GM18508 (cell line): Measurements from ENCODE around the gene DTWD1.
"Not testable (repeated sequence)": the region's sequence is repeated elsewhere in the genome, so short reads cannot be mapped to it uniquely, and the experiment has no call there.

ENCODE experiments used
- ATAC-seq: cut with Tn5 transposase; IDR thresholded peaks from one replicate; pipeline ENCODE4 v1.9.1; 2021; ENCODE audit warnings: moderate number of reproducible peaks; ENCODE audit not compliant: insufficient read depth, unreplicated experiment

Gene DTWD1, protein sequence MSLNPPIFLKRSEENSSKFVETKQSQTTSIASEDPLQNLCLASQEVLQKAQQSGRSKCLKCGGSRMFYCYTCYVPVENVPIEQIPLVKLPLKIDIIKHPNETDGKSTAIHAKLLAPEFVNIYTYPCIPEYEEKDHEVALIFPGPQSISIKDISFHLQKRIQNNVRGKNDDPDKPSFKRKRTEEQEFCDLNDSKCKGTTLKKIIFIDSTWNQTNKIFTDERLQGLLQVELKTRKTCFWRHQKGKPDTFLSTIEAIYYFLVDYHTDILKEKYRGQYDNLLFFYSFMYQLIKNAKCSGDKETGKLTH

DNA sequence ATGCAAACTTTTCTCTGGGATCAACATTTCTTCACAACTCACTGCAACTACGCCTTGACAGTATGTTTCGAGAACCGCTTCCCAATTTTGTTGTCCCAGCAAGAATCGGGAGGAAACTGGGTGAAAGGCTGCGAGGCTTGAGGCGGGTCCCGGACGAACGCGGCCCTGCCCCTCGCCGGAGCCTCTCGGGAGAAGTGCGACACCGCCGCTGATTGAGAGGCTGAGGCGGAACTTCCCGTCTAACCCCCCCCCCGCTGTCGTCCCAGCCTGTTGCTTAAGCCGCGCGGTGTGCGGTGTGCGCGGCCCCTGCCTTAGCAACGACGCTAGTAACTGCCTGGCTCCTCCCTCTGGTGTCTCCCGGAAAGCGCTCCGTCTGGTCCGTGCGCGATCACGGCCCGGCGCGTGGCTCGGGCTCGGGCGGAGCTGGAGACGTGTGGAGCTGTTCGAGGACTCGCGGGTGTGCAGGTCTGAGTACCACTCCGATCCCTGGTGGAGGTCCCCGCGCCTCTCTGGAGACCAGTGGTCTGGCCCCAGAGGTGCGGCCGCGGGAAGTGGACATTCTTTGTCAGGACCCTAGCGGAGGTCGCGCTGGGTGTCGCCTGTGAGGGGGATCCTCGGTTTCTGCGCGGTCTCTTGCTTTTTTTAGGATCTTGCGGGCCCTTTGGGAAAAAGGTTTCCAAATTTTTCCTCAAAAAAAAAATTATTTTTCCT, at the start of gene DTWD1, which contains the start of gene FAM227B:
TSS of gene DTWD1 (plus strand) at position 391 of the 711 bp plus-strand sequence. CDS start 4,120 bp downstream, outside the sequence.
TSS of gene FAM227B (minus strand) at position 161 of the 711 bp plus-strand sequence. CDS start 5,647 bp downstream, outside the sequence.
- ATAC-seq, result peak; percentile 98

- no peak for ATAC-seq
Measured at GRCh38 chr15:49573421-49573820, 47.4 kb upstream of the DTWD1 start.

GRCh38 chr15:49589030-49589429, 31.8 kb upstream of the DTWD1 start:
- ATAC-seq, result no peak

DNA sequence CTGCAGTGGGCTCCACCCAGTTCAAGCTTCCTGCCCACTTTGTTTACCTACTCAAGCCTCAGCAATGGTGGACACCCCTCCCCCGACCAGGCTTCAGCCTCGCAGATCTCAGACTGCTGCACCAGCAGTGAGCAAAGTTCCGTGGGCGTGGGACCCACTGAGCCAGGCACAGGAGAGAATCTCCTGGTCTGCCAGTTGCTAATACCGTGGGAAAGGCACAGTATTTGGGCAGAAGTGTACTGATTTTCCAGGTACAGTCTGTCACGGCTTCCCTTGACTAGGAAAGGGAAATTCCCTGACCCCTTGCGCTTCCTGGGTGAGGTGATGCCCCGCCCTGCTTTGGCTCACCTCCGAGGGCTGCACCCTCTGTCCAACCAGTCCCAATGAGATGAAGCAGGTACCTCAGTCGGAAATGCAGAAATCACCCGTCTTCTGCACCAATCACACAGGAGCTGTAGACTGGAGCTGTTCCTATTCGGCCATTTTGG, 28.0 kb upstream of the DTWD1 start:
- not testable (repeated sequence) for ATAC-seq

DNA sequence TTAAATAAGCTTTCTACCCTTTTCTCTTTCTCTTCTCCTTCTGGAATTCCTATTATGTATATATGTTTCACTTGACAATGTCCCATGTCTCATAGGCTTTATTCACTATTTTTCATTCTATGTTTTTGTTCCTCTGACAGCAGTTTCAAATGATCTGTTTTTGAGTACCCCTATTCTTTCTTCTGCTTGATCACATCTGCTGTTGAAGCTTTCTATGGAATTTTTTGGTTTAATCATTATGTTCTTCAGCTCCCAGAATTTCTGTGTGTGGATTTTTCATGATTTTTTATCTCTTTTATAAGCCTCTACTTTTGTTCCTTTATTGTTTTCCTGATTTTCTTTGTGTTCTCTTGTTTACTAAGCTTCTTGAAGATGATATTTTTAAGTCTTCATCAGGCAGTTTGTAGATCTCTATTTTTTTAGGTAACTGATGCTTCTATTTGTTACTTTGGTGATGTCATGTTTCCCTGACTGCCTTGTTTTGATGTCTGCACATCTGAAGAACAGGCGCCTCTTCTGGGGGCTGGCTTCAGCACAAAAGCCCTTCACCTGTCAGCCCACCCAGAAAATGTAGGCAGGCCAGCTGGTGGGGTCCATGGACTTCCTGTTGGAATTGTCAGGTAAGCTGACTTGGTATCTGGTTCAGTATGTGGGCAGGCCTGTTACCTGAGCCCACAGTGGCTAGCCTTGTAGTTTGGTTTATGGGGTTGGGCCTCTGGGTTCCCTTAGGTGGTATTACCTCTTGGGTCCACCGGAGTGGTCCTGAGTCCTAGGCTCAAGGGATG, 16.0 kb upstream of the DTWD1 start:
- ATAC-seq, result no peak

GRCh38 chr15:49605588-49605987, 15.3 kb upstream of the DTWD1 start:
- no peak for ATAC-seq

DNA sequence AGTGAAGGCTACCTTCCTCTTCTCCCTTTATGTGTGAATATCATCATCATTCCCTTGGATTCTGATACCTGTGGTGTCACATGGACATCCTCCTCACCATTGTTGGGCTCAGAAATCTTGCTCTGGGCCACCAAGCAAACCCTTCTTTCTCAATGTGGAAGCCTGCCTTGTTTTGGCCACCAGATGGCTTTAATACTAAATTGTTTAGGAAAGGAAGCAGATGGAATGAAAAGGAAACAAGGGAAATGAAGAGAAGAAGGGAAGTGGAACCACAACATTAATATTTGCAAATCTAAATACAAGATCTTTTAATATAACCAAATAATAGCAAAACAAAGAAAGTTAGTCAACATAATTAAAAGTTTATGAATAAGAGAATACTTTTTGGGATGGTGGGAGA, 14.3 kb upstream of the DTWD1 start:
- ATAC-seq, result no peak

DNA sequence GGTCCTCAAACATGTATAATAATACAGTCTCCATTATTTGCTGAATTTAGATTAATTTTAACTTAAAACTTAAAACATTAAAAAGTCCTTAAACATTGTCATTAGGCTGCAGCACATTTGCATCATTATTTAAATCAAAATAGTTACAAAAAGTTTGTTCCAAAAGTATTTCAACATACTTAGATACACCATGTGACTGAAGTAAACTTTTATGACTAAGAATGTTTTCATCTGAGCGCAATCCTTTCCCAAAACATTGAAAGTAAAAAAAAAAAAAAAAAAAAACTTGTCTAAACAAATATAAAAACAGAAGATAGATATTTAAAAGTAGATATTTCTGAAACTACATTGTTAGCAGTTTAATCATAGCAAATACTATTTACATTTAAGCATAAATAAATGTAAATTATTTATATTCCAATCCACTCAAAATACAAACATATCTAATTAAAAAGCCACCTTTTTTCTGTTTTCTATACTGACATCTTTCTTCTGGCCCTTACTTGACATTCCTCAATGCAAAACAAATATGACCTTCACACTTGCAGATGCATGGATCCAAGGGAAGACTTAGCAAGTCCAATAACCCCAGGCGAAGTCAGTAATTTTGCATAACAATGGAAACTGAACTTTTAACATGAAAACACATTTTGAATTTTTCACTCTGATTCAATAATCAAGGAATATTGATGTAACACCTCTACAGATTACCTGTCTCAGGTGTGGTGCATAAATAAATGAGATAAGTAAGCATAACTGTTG, 10.5 kb upstream of the DTWD1 start:
- no peak for ATAC-seq

- ATAC-seq, result not testable (repeated sequence)
Measured at GRCh38 chr15:49612240-49612639, 8.6 kb upstream of the DTWD1 start.

- no peak for ATAC-seq
Measured at GRCh38 chr15:49619226-49619625, 1.6 kb upstream of the DTWD1 start.

- no peak for ATAC-seq
Measured at GRCh38 chr15:49620199-49620598, 649 bp upstream of the DTWD1 start.

DNA sequence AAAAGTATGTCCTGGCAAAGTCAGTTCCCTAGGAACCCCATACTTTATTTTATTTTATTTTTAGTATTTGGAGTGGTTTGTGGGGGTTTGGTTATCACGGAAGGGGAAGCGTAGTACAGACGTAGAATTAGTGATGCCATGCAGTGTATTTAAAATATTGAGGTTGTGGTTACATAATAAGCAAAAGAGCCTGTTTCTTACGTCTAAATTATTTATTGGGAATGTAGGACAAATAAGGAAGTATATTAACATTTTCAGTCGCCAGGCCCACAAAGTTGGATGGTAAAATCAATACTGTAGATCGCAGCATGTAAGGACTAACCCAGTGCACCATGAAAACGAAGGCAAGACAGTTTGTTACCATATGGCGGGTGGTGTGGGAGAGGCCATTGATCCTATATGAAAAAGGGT, 558 bp downstream of the DTWD1 start:
- ATAC-seq, result no peak

- ATAC-seq, result no peak
Measured at GRCh38 chr15:49621887-49622286, 1.0 kb downstream of the DTWD1 start.

GRCh38 chr15:49622561-49622960, 1.7 kb downstream of the DTWD1 start:
- no peak for ATAC-seq

- no peak for ATAC-seq
Measured at GRCh38 chr15:49624056-49624455, 3.2 kb downstream of the DTWD1 start.

GRCh38 chr15:49625460-49626036, 4.7 kb downstream of the DTWD1 start:
- ATAC-seq, result no peak

DNA sequence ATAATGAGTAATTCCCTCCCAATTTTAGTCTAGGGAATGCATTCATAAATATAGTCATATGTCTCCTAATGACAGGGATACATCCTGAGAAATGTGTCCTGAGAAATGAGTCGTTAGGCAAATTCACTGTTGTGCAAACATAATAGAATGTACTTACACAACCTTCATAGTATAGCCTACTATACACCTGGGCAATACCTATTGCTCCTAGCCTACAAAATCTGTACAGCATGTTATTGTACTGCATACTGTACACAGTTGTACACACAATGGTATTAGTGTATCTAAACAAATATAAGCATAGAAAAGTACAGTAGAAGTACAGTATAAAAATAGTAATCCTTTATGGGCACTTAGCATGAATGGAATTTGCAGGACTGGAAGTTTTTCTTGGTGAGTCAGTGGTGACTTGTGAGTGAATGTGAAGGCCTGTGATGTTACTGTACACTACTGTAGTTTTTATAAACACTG, 6.6 kb downstream of the DTWD1 start:
- ATAC-seq, result no peak

DNA sequence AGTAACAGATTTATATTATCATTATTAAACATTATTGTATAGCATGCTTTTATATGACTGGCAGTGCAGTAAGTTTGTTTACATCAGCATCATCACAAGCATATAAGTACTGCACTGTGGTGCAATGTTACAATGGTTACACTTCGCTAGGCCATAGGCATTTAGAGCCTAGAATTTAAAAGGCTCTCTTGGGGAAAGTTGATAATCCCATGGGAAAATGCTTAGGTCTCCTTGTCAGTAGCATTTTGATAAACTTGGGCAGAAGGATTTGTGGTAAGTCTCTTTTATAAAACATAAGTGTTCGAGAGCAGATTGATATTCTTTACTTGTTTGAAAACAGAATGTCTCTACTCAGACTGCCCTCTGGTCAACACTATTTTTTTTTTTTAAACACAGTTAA, 7.5 kb downstream of the DTWD1 start:
- no peak for ATAC-seq

- ATAC-seq, result no peak
Measured at GRCh38 chr15:49637857-49638256, 17.0 kb downstream of the DTWD1 start.
